ENCODE data around the gene KRTAP10-10. TPM values are rescaled to one million over a fixed set of nuclear protein-coding genes. Genes with fewer than 3 reads are reported as not detected.

The KRTAP10-10 gene
- total and polyA plus RNA-seq, 9 of the 15 experiments (the other 6 are each of a cell fraction or from before 2014, with no cell fraction given) = not detected

GRCh38 chr21:44593598-44594405 lies 43.4 kb upstream of the KRTAP10-10 start (continued):
- no peak for TF ChIP-seq CHD7 (IDR thresholded peaks at IDR 0.05; ENCODE audit: low read depth, low read length)
- no peak for TF ChIP-seq CREB5 (CRISPR knock-in tag; IDR thresholded peaks at IDR 0.05)
- TF ChIP-seq GABPB1 (CRISPR knock-in tag; IDR thresholded peaks at IDR 0.05) = no peak
- TF ChIP-seq NFE2 (IDR thresholded peaks at IDR 0.05; ENCODE audit: low read depth) = no peak
- peak in 1 of 2 experiments; percentile 49; a peak in 2 of 4 replicates for TF ChIP-seq MAZ (CRISPR knock-in tag; conservative IDR thresholded peaks at IDR 0.05 in 1 of 2, IDR thresholded peaks at IDR 0.05 in 1 of 2)
- TF ChIP-seq GATA2 (CRISPR knock-in tag; IDR thresholded peaks at IDR 0.05) = peak; percentile 95
- TF ChIP-seq MXD1 (CRISPR knock-in tag; IDR thresholded peaks at IDR 0.05; ENCODE audit: borderline replicate concordance, poor library complexity, severe bottlenecking) = no peak
- TF ChIP-seq USF1 (CRISPR knock-in tag; IDR thresholded peaks at IDR 0.05) = no peak

Data from K562 (cell line).